HEK293 (cell line): ENCODE data around the gene P4HA2.

ENCODE experiments used
- CTCF ChIA-PET: fragments of 350-600 bp; formaldehyde crosslinking; extraction: SDS; loops from one replicate; lab custom pipeline; 2021; ENCODE audit warnings: antibody characterized with exemption; lab: Yijun Ruan, JAX
- POLR2A ChIA-PET: fragments of 300-600 bp; formaldehyde crosslinking; extraction: SDS; loops from one replicate; lab custom pipeline; 2020; ENCODE audit warnings: antibody characterized with exemption, inconsistent platforms; lab: Yijun Ruan, JAX
- H3K27ac ChIP-seq: fragments of 200-500 bp; sonication (Bioruptor generic); 2 replicates; pipeline ENCODE4 v1.5.1; 2014; ENCODE audit warnings: low read depth, low read length, control low read depth, inconsistent platforms; ENCODE audit errors: extremely low read depth
- H3K36me3 ChIP-seq, 2 experiments: fragments of 200-500 bp in 1 of 2; sonication (Bioruptor generic) in 1 of 2; 1 replicate in 1 of 2; 2 replicates in 1 of 2; pipeline ENCODE4 v1.5.1; 2014 to 2017; ENCODE audit warnings: inconsistent platforms in 2 of 2, low read length in 2 of 2; ENCODE audit not compliant: control insufficient read depth in 2 of 2, insufficient read depth in 1 of 2
- H3K4me1 ChIP-seq: fragments of 200-500 bp; sonication (Bioruptor generic); 2 replicates; pipeline ENCODE4 v1.5.1; 2014; ENCODE audit warnings: mild to moderate bottlenecking, low read length, inconsistent platforms; ENCODE audit not compliant: control insufficient read depth, insufficient read depth
- H3K4me3 ChIP-seq: 2 replicates; pipeline ENCODE4 v1.5.1; 2011; ENCODE audit warnings: low read depth, mild to moderate bottlenecking, control low read depth, low read length, moderate library complexity
- H3K9me3 ChIP-seq: fragments of 200-500 bp; sonication (Bioruptor generic); 2 replicates; pipeline ENCODE4 v1.5.1; 2014; ENCODE audit warnings: low read depth, low read length, inconsistent platforms; ENCODE audit not compliant: control insufficient read depth, insufficient read depth
- EGR2 ChIP-seq: fragments of 450-650 bp; formaldehyde crosslinking; IDR thresholded peaks from 2 replicates; pipeline ENCODE4 v1.5.1; 2016; ENCODE audit warnings: low read depth, missing biosample characterization, missing genetic modification characterization
- IKZF3 ChIP-seq: fragments of 450-650 bp; IDR thresholded peaks from 2 replicates; pipeline ENCODE4 v1.5.0; 2018; ENCODE audit warnings: missing biosample characterization, mild to moderate bottlenecking, missing genetic modification characterization, moderate library complexity
- KLF10 ChIP-seq: fragments of 450-650 bp; IDR thresholded peaks from 2 replicates; pipeline ENCODE4 v1.5.1; 2018; ENCODE audit warnings: missing biosample characterization, mild to moderate bottlenecking, missing genetic modification characterization
- KLF9 ChIP-seq: fragments of 450-650 bp; formaldehyde crosslinking; IDR thresholded peaks from 2 replicates; pipeline ENCODE4 v1.5.1; 2016; ENCODE audit warnings: missing biosample characterization, missing genetic modification characterization, low read depth
- YY2 ChIP-seq: fragments of 450-650 bp; formaldehyde crosslinking; IDR thresholded peaks from 2 replicates; pipeline ENCODE4 v1.5.1; 2016; ENCODE audit warnings: missing biosample characterization, missing genetic modification characterization
- ZFP41 ChIP-seq: fragments of 450-650 bp; formaldehyde crosslinking; IDR thresholded peaks from 2 replicates; pipeline ENCODE4 v1.5.1; 2016; ENCODE audit warnings: missing biosample characterization, missing genetic modification characterization, borderline replicate concordance
- ZNF114 ChIP-seq: fragments of 450-650 bp; formaldehyde crosslinking; IDR thresholded peaks from 2 replicates; pipeline ENCODE4 v1.5.0; 2017; ENCODE audit warnings: missing biosample characterization, missing genetic modification characterization
- ZNF146 ChIP-seq: fragments of 450-650 bp; formaldehyde crosslinking; IDR thresholded peaks from 2 replicates; pipeline ENCODE4 v1.5.1; 2016; ENCODE audit warnings: missing biosample characterization, missing genetic modification characterization
- ZNF157 ChIP-seq: fragments of 450-650 bp; formaldehyde crosslinking; IDR thresholded peaks from 2 replicates; pipeline ENCODE4 v1.5.1; 2016; ENCODE audit warnings: missing biosample characterization, missing genetic modification characterization
- ZNF19 ChIP-seq: fragments of 450-650 bp; formaldehyde crosslinking; IDR thresholded peaks from 2 replicates; pipeline ENCODE4; 2016; ENCODE audit warnings: missing biosample characterization, missing genetic modification characterization, low read depth
- ZNF221 ChIP-seq: fragments of 450-650 bp; formaldehyde crosslinking; IDR thresholded peaks from 2 replicates; pipeline ENCODE4 v1.5.1; 2017; ENCODE audit warnings: missing biosample characterization, missing genetic modification characterization, borderline replicate concordance
- ZNF24 ChIP-seq: fragments of 450-650 bp; formaldehyde crosslinking; IDR thresholded peaks from 2 replicates; pipeline ENCODE4 v1.5.1; 2016; ENCODE audit warnings: missing biosample characterization, missing genetic modification characterization
- ZNF335 ChIP-seq: fragments of 450-650 bp; formaldehyde crosslinking; conservative IDR thresholded peaks from 2 replicates; pipeline ENCODE4 v1.5.1; 2016; ENCODE audit warnings: missing biosample characterization, missing genetic modification characterization
- ZNF473 ChIP-seq: fragments of 450-650 bp; formaldehyde crosslinking; IDR thresholded peaks from 2 replicates; pipeline ENCODE4 v1.5.1; 2017; ENCODE audit warnings: missing biosample characterization, missing genetic modification characterization
- ZNF624 ChIP-seq: fragments of 450-650 bp; formaldehyde crosslinking; IDR thresholded peaks from 2 replicates; pipeline ENCODE4 v1.5.1; 2017; ENCODE audit warnings: missing biosample characterization, missing genetic modification characterization
- ZNF701 ChIP-seq: fragments of 450-650 bp; formaldehyde crosslinking; IDR thresholded peaks from 2 replicates; pipeline ENCODE4 v1.5.1; 2016; ENCODE audit warnings: missing biosample characterization, missing genetic modification characterization
- ZNF776 ChIP-seq: fragments of 450-650 bp; formaldehyde crosslinking; IDR thresholded peaks from 2 replicates; pipeline ENCODE4 v1.5.0; 2017; ENCODE audit warnings: missing biosample characterization, missing genetic modification characterization, borderline replicate concordance
- ZNF792 ChIP-seq: fragments of 450-650 bp; formaldehyde crosslinking; IDR thresholded peaks from 2 replicates; pipeline ENCODE4 v1.5.1; 2016; ENCODE audit warnings: missing biosample characterization, missing genetic modification characterization
- TF ChIP-seq, protein P1 (sequence below): fragments of 450-650 bp; formaldehyde crosslinking; IDR thresholded peaks from 2 replicates; pipeline ENCODE4 v1.5.1; 2016; ENCODE audit warnings: missing biosample characterization, missing genetic modification characterization
- TF ChIP-seq, protein P2 (sequence below): fragments of 450-650 bp; formaldehyde crosslinking; IDR thresholded peaks from 2 replicates; pipeline ENCODE4 v1.5.1; 2016; ENCODE audit warnings: missing biosample characterization, missing genetic modification characterization
- TF ChIP-seq, protein P3 (sequence below): fragments of 450-650 bp; formaldehyde crosslinking; IDR thresholded peaks from 2 replicates; pipeline ENCODE4 v1.5.1; 2016; ENCODE audit warnings: missing biosample characterization, missing genetic modification characterization
- TF ChIP-seq, protein P4 (sequence below): fragments of 450-650 bp; formaldehyde crosslinking; conservative IDR thresholded peaks from 2 replicates; pipeline ENCODE4 v1.5.1; 2016; ENCODE audit warnings: low read depth, missing biosample characterization, missing genetic modification characterization

P4HA2 gene

DNA sequence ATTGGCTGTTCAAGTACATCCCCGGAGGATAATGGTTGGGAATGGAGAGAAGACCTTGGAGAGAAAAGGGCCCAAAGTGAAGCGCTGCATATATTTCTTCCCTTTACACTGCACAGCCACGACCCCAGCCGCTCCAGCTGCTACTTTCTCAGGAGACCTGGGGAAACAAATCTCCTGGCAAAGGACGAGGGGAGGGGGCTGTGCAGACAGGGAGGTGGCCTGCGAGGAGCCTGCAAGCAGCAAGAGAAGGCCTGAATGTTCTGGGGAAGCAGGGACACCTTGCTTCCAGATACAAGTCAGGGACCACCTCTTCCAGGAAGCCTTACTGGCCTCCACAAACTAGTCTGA is 29.1 kb upstream of the P4HA2 start (continued):
- TF ChIP-seq, protein P1, sequence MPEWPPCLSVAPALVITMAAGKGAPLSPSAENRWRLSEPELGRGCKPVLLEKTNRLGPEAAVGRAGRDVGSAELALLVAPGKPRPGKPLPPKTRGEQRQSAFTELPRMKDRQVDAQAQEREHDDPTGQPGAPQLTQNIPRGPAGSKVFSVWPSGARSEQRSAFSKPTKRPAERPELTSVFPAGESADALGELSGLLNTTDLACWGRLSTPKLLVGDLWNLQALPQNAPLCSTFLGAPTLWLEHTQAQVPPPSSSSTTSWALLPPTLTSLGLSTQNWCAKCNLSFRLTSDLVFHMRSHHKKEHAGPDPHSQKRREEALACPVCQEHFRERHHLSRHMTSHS (tag by site-specific recombination), result no peak
- TF ChIP-seq ZFP41 (tag by site-specific recombination), result no peak

DNA sequence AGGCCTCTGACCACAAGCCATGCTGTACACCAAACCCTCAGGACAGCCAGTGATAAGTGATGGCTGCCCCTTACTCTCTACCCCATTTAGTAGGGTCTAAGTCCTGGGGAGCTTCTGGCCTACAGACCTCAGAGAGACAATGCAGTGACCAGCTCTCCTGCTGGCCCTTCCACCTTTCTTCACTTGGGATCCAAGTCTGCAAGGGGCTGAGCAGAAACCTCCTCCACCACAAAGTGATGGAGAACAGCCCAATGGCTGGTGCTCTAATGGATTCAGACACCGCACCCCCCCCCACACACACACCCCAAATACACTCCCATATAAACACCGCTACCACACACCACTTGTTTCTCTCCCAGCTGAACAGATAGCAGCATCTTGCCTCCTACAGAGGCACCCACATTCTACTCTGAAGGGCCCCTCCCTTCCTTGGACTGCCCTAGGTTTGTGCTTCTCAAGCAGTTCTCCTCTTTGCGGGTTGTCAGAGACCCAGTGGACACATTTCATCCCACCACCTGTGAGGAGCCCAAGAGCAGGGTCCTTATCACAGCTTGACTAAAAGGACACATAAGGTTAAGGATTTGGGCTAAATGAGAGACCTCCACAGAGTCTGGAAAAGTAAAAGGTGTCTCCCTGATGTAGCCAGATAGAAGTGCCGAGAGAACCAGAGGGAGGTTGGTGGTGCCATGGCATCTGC is 28.6 kb upstream of the P4HA2 start:
- H3K4me3 ChIP-seq, result no peak overlapping the region
- TF ChIP-seq ZNF792, result no peak
- peak; percentile 38; the same call in 1 of the 2 replicates for TF ChIP-seq EGR2 (tag by site-specific recombination)
- no peak overlapping the region for H3K27ac ChIP-seq
- no peaks in the 10 kb centered on the region for H3K9me3 ChIP-seq
- H3K36me3 ChIP-seq, result no peaks in the 10 kb centered on the region
- ChIA-PET CTCF (interaction anchor here (0.8 to 1.4 kb wide), 3 partner anchors 16 to 66 kb away, joined by 3 to 7 read pairs (median 3); no protein-coding TSS in a partner anchor), POLR2A (no interaction called here)
- no peaks in the 10 kb centered on the region for H3K4me1 ChIP-seq

DNA sequence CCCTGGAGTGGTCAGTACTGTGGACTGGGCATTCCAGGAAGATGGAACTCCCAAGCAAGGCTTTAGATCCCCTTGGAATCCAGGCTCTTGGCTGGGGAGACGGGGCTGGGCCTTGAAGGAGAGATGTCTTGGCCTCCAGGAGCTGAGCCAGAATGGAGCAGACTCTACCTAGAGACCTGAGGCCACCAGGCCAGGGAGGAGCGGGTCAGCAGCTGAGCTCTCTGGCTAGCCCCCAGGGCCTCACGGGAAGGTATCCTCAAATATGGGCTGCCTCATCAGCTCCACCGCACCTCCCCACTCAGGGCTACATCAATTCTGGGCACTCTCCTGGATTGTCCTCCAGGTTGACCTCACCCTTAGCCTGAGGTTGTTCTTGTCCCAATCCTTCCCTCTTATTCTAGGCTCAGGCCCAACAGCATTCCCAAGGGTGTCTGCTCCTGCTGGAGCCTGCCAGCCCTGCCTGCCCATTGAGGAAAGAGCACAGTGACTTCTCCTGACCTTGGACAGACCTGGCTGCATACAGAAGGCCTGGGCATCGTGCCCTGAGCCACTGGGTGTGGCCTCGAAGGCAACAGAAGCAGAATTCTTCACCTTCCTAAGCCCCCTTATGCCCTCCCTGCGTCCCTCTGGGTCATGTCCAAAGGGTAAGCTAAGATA is 26.8 kb upstream of the P4HA2 start:
- ChIA-PET CTCF (interaction anchor here (0.6 to 1.4 kb wide), 3 partner anchors 11 to 239 kb away, joined by 4 to 5 read pairs (median 4); no protein-coding TSS in a partner anchor), POLR2A (no interaction called here)
- H3K4me1 ChIP-seq, result no peaks in the 10 kb centered on the region
- H3K4me3 ChIP-seq, result no peak overlapping the region
- TF ChIP-seq ZNF221 (tag by site-specific recombination), result no peak
- no peak for TF ChIP-seq ZNF335 (tag by site-specific recombination)
- no peak for TF ChIP-seq ZNF701 (tag by site-specific recombination)
- TF ChIP-seq, protein P2, sequence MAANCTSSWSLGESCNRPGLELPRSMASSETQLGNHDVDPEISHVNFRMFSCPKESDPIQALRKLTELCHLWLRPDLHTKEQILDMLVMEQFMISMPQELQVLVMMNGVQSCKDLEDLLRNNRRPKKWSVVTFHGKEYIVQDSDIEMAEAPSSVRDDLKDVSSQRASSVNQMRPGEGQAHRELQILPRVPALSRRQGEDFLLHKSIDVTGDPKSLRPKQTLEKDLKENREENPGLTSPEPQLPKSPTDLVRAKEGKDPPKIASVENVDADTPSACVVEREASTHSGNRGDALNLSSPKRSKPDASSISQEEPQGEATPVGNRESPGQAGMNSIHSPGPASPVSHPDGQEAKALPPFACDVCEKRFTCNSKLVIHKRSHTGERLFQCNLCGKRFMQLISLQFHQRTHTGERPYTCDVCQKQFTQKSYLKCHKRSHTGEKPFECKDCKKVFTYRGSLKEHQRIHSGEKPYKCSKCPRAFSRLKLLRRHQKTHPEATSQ (tag by site-specific recombination), result no peak
- TF ChIP-seq ZNF776, result no peak
- no peak for TF ChIP-seq ZNF146 (tag by site-specific recombination)
- no peak for TF ChIP-seq ZNF157
- TF ChIP-seq, protein P3, sequence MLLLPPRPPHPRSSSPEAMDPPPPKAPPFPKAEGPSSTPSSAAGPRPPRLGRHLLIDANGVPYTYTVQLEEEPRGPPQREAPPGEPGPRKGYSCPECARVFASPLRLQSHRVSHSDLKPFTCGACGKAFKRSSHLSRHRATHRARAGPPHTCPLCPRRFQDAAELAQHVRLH, result no peak
- no peak for TF ChIP-seq KLF10 (tag by site-specific recombination)
- no peak for TF ChIP-seq ZNF624 (tag by site-specific recombination)
- no peak for TF ChIP-seq ZNF24 (tag by site-specific recombination)
- TF ChIP-seq, protein P4, sequence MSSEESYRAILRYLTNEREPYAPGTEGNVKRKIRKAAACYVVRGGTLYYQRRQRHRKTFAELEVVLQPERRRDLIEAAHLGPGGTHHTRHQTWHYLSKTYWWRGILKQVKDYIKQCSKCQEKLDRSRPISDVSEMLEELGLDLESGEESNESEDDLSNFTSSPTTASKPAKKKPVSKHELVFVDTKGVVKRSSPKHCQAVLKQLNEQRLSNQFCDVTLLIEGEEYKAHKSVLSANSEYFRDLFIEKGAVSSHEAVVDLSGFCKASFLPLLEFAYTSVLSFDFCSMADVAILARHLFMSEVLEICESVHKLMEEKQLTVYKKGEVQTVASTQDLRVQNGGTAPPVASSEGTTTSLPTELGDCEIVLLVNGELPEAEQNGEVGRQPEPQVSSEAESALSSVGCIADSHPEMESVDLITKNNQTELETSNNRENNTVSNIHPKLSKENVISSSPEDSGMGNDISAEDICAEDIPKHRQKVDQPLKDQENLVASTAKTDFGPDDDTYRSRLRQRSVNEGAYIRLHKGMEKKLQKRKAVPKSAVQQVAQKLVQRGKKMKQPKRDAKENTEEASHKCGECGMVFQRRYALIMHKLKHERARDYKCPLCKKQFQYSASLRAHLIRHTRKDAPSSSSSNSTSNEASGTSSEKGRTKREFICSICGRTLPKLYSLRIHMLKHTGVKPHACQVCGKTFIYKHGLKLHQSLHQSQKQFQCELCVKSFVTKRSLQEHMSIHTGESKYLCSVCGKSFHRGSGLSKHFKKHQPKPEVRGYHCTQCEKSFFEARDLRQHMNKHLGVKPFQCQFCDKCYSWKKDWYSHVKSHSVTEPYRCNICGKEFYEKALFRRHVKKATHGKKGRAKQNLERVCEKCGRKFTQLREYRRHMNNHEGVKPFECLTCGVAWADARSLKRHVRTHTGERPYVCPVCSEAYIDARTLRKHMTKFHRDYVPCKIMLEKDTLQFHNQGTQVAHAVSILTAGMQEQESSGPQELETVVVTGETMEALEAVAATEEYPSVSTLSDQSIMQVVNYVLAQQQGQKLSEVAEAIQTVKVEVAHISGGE (tag by site-specific recombination), result no peak
- TF ChIP-seq YY2, result no peak
- no peak for TF ChIP-seq ZNF792
- no peak for TF ChIP-seq KLF9 (tag by site-specific recombination)
- TF ChIP-seq, protein P1 (tag by site-specific recombination), result no peak
- TF ChIP-seq IKZF3 (tag by site-specific recombination), result no peak
- TF ChIP-seq ZNF19 (tag by site-specific recombination), result no peak
- TF ChIP-seq ZNF473 (tag by site-specific recombination), result no peak
- TF ChIP-seq ZNF114 (tag by site-specific recombination), result no peak
- no peak overlapping the region for H3K27ac ChIP-seq
- no peaks in the 10 kb centered on the region for H3K9me3 ChIP-seq
- no peaks in the 10 kb centered on the region for H3K36me3 ChIP-seq
